Stimulated activated CD8-positive, alpha-beta memory T cell treated with anti-CD3 and anti-CD28 coated beads, Interleukin-7, amount 100 ng/mL, for 1 hour (primary cell): ENCODE data around the gene LSS.
A peak's percentile ranks its signal among the peaks of the same experiment; 100 is the strongest.
"Not testable (repeated sequence)": the region's sequence is repeated elsewhere in the genome, so short reads cannot be mapped to it uniquely, and the experiment has no call there.

Source experiments
- DNase-seq, 2 donors: peaks; one replicate each; pipeline ENCODE4 v3.0.0-alpha.2; 2020; ENCODE audit warnings: low read depth in 2 of 2

LSS gene

GRCh38 chr21:46152927-46153246 lies 75.7 kb downstream of the LSS start:
- DNase-seq: no peak

DNA sequence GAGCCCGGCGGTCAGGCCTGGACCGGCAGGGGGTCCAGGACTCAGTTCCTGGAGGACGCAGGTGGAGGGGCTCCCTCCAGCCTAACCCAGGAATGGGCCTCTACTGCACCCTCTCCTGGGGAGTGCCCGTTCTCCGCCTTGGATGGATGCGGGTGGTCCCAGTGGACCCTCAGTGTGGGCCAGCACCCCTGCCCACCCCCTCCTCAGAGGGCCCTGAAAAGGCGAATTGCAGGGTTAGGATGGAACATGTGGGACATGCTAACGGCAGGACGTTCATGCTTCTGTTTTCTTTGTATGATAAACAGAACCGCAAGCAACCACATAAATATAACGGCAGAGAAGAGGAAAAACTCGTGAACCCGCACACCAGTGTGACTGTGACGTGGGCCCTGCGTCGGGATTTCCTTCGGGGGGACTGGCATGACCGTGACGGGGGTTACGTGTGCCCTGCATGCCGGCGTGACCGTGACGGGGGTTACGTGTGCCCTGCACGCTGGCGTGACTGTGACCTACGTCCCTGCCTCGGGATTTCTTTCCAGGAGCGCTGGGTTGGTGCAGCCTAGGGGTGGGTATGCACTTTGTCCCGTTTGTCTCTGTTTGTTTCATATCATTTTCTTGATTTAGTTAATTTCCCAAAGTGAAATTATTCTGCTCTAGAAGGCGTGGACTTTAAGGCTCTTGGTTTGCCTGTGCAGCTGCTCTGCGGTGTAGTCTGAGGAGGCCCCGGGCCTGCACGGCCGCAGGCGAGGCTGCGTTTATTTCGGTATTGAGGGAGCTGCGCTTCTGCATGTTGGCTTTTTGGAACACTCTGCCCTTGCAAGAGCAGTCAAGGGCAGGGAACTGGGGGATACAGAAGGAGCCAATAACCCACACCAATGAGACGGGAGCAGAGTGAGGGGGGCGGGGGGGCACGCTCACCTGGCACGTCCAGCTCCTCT lies 76.3 kb downstream of the LSS start:
- DNase-seq: no peak

DNA sequence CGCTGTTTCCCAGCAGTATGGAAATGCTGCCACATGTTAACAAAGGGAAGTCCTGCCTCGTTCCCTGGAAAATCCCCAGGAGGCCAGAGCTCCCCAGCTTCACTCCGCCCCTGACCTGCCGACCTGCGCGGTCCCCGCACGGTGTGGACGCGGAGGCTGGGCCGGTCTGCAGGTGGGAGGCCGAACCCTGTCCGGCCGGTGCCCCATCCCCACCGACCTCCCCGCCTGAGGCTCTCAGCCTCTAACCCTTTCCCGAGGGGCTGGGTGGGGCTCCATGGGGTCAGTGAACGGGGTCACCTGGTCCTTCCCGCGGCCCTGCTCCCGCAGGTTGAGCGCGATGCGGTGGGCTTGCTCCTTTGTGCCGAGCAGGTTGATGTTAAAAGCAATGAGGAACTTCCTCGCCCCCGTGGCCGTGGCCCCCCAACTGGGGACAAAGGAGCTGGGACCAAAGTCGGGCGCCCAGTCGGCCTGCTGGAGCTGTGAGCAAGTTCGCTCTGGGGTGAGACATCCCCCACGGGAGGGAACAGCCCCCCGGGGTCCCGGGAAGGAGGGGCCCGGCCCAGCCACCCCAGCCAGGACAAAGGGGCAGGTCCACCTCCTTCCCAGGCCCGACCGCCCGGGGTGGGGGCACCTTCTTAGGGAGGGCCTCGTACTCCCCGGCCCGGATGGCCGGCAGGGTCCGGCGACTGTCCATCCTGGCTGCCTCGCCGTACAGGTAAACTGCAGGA lies 77.1 kb downstream of the LSS start:
- no peak for DNase-seq

DNA sequence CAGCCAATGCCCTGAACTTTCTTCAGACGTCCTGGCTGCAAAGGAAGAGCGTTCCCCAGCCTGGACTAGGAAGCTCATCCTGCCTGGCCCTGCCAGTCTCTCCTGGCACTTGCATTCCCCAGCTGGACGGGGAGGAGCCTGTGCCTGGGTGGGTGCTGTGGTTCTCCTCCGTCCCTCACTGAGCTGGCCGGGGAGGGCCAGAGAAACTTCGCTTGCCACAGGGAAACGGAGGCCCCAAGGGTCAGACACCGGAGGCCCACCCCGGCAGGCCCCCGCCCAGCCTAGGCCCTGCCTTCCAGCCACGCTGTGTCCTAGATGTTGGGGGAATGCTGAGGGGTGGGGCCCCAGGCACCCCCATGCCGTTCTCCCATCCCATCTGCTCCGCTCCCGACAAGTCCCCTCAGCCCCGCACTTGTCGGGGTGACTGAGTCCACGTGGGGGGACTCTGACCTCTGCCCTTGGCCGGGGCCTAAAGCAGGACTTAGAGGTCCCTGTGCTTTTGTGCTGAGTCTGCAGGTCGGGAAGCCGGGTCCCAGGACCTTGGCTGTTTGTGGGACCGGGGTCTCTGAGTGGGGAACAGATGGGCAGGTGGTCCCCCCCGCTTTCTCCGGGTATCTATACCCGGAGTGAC lies 78.0 kb downstream of the LSS start:
- no peak for DNase-seq

DNA sequence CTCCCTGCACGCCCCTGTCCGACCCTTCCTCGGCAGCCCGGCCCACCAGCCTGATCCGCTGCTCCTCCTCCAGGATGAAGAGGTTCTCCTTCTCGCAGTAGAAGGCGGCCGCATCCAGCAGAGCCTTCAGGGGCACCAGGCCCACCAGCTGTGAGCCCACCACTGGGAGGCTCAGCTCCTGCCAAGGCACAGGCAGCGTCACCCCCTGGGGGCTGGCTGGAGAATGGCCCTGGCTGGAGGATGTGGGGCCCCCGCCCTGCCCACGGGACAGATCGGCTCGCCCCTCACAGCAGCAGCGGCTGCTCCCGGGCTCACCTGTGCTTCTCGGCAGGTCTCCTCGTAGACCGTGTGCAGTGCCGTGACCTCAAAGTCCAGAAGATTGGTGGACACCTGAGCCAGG lies 78.5 kb downstream of the LSS start:
- no peak for DNase-seq

- DNase-seq: no peak
Observed at GRCh38 chr21:46149205-46149901, 79.2 kb downstream of the LSS start.

GRCh38 chr21:46148106-46148505 lies 80.5 kb downstream of the LSS start:
- no peak for DNase-seq

DNA sequence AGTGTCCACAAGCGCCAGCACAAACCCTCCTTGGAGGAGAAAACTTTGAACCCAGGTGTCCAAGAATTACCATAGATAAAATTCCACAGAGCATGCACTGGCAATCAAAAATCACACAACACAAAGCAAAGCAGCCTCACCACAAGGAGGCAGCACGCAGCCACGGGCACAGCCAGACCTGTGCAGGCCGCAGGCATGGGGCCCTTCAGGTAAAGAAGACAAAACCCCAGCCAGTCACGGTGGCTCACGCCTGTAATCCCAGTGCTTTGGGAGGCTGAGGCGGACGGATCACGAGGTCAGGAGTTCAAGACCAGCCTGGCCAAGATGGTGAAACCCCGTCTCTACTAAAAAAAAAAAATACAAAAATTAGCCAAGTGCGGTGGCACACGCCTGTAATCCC lies 81.1 kb downstream of the LSS start:
- peak in 1 of 2 donors; percentile 17 for DNase-seq

- DNase-seq: no peak
Observed at GRCh38 chr21:46146856-46147255, 81.7 kb downstream of the LSS start.

DNA sequence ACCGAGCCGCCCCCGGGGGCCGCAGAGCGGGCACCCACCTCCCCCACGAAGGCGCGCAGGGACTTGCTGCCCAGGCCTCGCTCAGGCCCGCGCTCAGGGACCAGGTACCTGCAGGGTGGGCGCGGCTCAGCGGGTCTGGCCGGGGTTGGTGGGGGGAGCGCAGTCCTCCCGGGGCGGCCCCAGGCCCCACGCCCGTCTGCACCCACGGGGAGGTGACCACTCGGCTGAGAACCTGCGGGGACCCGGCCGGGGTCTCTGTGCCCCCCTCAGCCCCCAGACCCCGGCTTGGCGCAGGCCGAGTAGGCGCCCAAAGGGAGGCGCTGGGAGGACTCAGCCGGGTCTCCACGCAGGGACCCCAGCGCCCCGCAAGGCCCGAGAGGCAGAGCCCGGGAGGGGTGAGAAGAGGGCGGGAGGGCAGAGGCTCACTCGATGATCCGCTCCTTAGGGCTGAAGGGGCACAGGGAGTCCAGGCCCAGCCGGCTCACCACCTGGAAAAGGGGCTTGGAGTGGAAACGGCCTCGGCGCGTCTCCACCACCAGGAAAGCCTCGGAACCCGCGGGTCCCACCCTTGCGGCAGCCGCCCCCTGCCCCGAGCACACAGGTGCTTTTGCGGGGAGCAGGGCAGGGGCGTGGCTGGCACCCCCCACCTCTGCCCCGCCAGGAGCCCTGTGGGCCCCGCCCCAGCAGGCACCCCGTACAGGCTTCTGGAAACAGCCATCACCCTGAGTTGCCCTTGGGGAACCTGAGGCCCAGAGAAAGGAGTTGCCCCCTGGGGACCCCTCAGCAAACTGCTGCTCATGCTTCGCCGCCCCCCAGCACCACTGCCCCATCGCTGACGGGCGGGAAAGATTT lies 82.5 kb downstream of the LSS start:
- DNase-seq: no peak

DNA sequence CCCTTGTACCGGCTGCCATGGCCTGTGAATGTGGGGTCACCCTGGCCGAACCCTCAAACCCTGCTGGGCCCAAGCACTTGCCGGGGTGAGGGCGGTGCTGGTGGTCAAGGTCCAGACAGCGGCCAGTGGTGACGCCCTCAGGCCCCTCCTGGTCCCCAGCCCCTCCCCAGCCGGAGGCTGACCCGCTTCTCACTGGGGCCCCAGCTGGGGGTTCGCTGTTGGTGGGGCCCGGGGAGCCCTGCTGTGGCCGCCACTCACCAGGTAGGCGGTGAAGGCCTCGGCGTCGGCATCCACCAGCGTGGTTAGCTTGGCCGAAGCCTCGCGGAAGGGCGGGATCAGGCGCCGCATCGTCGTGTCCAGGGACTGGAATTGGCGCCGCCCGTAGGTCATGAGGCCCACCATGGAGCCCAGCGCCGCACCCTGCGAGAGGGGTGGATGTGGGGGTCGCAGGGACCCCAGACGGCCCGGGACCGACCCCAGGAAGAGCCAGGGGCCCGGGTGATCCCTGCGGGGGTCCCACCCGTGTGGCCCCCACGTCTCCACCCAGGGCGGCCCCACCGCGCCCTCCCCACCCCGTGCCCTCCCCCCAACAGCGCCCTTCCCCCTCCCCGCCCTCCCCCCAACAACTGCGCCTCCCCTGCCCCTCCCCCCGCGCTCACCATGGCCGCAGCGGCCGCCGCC lies 83.3 kb downstream of the LSS start:
- DNase-seq: no peak

DNA sequence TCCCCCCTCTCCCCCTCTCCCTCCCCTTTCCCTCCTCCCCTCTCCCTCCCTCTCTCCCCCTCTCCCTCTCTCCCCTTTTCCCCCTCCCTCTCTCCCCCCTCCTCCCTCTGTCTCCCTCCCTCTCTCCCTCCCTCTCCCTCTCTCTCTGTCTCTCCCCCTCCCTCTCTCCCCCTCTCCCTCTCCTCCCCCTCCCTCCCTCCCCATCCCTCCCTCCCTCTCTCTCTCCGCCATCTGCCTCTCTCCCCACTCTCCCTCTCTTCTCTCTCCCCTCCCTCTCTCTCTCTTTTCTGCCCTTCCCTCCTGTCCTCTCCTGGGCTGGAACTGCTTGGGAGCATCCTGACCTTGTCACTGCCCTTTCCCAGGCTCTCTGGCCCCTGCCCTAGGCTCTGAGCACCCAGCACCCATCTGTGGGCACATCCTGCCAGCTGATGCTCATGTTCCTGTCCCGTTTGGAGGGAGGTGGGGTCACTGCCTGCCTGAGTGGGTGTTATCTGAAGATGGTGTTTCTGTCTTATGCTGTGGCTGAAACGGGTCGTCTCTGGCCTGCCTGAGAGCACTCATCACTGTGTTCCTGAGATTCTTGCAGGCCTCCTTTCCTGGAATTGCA lies 84.0 kb downstream of the LSS start:
- DNase-seq: no peak

DNA sequence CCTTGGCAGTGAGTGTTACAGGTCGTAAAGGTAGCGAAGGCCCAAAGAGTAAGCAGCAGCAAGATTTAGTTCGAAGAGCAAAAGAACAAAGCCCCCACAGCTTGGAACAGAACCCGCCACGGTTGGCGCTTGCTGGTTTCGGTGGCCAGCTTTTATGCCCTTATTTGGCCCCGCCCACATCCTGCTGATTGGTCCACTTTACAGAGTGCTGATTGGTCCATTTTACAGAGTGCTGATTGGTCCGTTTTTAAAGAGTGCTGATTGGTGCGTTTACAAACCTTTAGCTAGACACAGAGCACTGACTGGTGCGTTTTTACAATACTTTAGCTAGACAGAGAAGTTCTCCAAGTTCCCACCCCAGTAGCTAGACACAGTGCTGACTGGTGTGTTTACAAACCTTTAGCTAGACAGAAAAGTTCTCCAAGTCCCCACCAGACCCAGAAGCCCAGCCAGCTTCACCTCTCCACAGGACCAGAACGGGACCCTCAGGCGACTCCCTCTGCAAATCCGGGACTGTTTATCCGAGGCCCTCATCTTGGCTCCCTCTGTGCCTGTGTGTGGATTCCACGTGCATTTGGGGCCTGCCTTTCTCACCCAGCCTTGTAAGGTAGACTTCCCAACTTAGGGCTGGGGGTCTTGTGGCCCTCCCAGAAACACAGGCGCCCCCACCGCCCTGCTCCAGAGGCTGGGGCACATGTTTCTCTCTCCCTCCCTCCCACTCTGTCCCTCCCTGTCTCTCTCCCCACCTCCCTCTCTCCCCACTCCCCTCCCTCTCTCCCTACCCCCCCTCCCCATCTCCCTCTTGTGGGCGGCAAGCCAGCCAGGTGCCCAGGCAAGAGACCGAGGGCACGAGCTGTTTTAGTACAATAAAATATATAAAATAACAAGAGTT lies 85.7 kb downstream of the LSS start:
- DNase-seq: no peak

DNA sequence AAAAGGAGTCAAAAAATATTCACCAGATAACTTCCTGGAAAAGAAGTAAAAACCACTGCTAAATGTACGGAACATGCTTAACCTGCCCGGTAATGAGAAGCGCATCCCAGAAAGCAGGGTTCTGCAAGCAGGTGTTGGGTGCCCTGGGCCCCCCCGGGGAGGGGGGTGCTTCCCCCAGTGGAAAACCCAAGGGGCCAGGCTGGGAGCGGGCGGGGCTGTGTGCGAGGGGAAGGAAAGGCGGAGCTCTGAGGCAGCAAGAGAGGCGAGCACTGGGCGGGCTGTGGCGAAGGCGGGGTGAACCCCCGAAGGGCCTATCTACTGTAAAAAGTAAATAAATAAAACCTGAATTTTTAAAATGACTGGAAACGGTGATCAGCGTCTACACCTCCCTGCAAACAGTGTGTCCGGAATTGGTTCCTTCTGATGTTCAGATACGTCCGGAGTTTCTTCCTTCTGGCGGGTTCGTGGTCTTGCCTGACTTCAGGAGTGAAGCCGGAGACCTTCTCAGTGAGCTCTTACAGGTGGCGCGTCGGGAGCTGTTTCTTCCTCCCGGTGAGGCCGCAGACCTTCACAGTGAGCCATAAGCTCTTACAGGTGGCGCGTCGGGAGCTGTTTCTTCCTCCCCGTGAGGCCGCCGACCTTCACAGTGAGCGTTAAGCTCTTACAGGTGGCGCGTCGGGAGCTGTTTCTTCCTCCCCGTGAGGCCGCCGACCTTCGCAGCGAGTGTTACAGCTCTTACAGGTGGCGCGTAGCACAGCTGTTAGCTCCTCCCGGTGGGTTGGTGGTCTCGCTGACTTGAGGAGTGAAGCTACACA lies 86.6 kb downstream of the LSS start:
- no peak for DNase-seq

GRCh38 chr21:46140352-46141003 lies 88.1 kb downstream of the LSS start:
- not testable (repeated sequence) for DNase-seq

- DNase-seq: no peak
Observed at GRCh38 chr21:46139686-46140085, 88.9 kb downstream of the LSS start.

GRCh38 chr21:46138383-46138970 lies 90.1 kb downstream of the LSS start:
- DNase-seq: no peak
